Measurements from ENCODE around the gene IPO13.

DNA sequence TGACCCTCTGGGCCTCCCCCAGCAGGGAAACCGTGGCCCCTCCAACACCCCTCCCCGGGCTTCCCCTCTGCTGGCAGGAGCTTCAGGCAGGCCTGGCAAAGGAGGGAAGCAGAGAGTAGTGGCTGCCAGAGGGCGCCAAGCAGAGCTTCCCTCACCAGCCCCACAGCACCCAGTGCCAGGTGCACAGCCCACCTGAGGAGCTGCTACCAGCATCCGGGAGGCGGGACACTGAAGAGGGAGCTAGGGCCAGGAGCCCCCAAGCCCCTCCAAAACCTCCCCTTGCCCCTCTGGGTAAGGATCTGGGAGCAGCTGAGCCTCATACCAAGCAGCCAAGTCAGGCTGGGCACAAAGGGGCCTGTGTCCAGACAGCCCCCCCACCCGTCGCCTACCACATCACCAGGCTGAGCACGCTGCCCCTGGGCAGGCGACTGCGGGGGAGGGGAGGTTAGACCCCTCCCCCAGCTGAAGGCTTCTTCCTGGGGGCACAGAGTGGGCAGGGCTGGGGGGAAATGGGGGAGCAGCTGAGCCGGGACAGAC is 64.3 kb downstream of the IPO13 start:
- TF ChIP-seq, protein P1, sequence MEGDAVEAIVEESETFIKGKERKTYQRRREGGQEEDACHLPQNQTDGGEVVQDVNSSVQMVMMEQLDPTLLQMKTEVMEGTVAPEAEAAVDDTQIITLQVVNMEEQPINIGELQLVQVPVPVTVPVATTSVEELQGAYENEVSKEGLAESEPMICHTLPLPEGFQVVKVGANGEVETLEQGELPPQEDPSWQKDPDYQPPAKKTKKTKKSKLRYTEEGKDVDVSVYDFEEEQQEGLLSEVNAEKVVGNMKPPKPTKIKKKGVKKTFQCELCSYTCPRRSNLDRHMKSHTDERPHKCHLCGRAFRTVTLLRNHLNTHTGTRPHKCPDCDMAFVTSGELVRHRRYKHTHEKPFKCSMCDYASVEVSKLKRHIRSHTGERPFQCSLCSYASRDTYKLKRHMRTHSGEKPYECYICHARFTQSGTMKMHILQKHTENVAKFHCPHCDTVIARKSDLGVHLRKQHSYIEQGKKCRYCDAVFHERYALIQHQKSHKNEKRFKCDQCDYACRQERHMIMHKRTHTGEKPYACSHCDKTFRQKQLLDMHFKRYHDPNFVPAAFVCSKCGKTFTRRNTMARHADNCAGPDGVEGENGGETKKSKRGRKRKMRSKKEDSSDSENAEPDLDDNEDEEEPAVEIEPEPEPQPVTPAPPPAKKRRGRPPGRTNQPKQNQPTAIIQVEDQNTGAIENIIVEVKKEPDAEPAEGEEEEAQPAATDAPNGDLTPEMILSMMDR (conservative IDR thresholded peaks at IDR 0.05) = no peak
- TF ChIP-seq ZFX (IDR thresholded peaks at IDR 0.05) = no peak

All from C4-2B (cell line).